Hepatocyte (in vitro differentiated cells): ENCODE measurements around the gene TNS3. TPM values are rescaled to one million over a fixed set of nuclear protein-coding genes. Genes with fewer than 3 reads are reported as not detected.

Experiments
- DNase-seq: peaks from one replicate; pipeline ENCODE4 v3.0.0-alpha.2; 2016; ENCODE audit warnings: low spot score
- H2AFZ ChIP-seq: fragments of 200-600 bp; sonication (generic); 2 replicates; pipeline ENCODE4 v1.6.0; 2016; ENCODE audit warnings: antibody characterized with exemption, mild to moderate bottlenecking
- H3K27ac ChIP-seq: fragments of 200-600 bp; sonication (generic); 2 replicates; pipeline ENCODE4 v1.5.1; 2016; ENCODE audit warnings: mild to moderate bottlenecking
- H3K27me3 ChIP-seq: fragments of 200-600 bp; sonication (generic); 2 replicates; pipeline ENCODE4 v1.6.1; 2016
- H3K36me3 ChIP-seq: fragments of 200-600 bp; sonication (generic); replicated peaks from 2 replicates; pipeline ENCODE4 v1.5.1; 2016; ENCODE audit warnings: low read depth; ENCODE audit not compliant: insufficient read depth
- H3K4me1 ChIP-seq: fragments of 200-600 bp; sonication (generic); 2 replicates; pipeline ENCODE4 v1.5.1; 2016; ENCODE audit warnings: mild to moderate bottlenecking, moderate library complexity; ENCODE audit not compliant: insufficient read depth
- H3K4me2 ChIP-seq: fragments of 200-600 bp; sonication (generic); 2 replicates; pipeline ENCODE4 v1.6.0; 2016
- H3K4me3 ChIP-seq: fragments of 200-600 bp; sonication (generic); 2 replicates; pipeline ENCODE4 v1.5.1; 2016; ENCODE audit warnings: mild to moderate bottlenecking
- H3K79me2 ChIP-seq: fragments of 200-600 bp; sonication (generic); 2 replicates; pipeline ENCODE4 v1.6.0; 2017; ENCODE audit warnings: mild to moderate bottlenecking
- H3K9me2 ChIP-seq: fragments of 200-600 bp; sonication (generic); replicated peaks from 2 replicates; pipeline ENCODE4 v1.6.0; 2017; ENCODE audit warnings: mild to moderate bottlenecking; ENCODE audit not compliant: insufficient read depth
- H3K9me3 ChIP-seq: fragments of 200-600 bp; sonication (generic); 2 replicates; pipeline ENCODE4 v1.5.1; 2016; ENCODE audit warnings: low read depth, mild to moderate bottlenecking
- H4K20me1 ChIP-seq: fragments of 200-600 bp; sonication (generic); 2 replicates; pipeline ENCODE4 v1.6.0; 2016; ENCODE audit warnings: mild to moderate bottlenecking; ENCODE audit not compliant: insufficient read depth, poor library complexity, severe bottlenecking
- CTCF ChIP-seq: fragments of 200-600 bp; sonication (generic); IDR thresholded peaks from 2 replicates; pipeline ENCODE4 v1.5.1; 2016; ENCODE audit warnings: antibody characterized with exemption, mild to moderate bottlenecking; ENCODE audit not compliant: poor library complexity
- EZH2 ChIP-seq: fragments of 200-600 bp; sonication (generic); IDR thresholded peaks from 2 replicates; pipeline ENCODE4 v1.6.1; 2016; ENCODE audit warnings: antibody characterized with exemption, mild to moderate bottlenecking, borderline replicate concordance
- EZH2phosphoT487 ChIP-seq: fragments of 200-600 bp; sonication (generic); IDR thresholded peaks from one replicate; pipeline ENCODE4 v1.6.1; 2018; ENCODE audit warnings: antibody characterized with exemption, mild to moderate bottlenecking, low read depth, moderate library complexity; ENCODE audit not compliant: unreplicated experiment, severe bottlenecking
- WGBS: methylation state at CpG from one replicate; pipeline ENCODE4 v1.1.6; 2016; ENCODE audit warnings: low lambda C conversion rate; ENCODE audit errors: missing lambda C conversion rate; 5-methylcytosine and 5-hydroxymethylcytosine counted together
- polyA plus RNA-seq: library from polyadenylated mRNA; unstranded; fragments of >200 nt; fragmentation: Nextera tagmentation; extraction: Ambion mirVana; gene quantifications from 2 replicates; pipeline ENCODE4 v1.2.1, GENCODE V29; 2016
- total RNA-seq: library from RNA; depleted of rRNA; stranded (reverse); fragments of >200 nt; gene quantifications from 2 replicates; pipeline ENCODE4 v1.2.3, GENCODE V29; 2014

The TNS3 gene
- total and polyA plus RNA-seq, 2 experiments from 2014 or later: 30.0 to 73.3 TPM

DNA sequence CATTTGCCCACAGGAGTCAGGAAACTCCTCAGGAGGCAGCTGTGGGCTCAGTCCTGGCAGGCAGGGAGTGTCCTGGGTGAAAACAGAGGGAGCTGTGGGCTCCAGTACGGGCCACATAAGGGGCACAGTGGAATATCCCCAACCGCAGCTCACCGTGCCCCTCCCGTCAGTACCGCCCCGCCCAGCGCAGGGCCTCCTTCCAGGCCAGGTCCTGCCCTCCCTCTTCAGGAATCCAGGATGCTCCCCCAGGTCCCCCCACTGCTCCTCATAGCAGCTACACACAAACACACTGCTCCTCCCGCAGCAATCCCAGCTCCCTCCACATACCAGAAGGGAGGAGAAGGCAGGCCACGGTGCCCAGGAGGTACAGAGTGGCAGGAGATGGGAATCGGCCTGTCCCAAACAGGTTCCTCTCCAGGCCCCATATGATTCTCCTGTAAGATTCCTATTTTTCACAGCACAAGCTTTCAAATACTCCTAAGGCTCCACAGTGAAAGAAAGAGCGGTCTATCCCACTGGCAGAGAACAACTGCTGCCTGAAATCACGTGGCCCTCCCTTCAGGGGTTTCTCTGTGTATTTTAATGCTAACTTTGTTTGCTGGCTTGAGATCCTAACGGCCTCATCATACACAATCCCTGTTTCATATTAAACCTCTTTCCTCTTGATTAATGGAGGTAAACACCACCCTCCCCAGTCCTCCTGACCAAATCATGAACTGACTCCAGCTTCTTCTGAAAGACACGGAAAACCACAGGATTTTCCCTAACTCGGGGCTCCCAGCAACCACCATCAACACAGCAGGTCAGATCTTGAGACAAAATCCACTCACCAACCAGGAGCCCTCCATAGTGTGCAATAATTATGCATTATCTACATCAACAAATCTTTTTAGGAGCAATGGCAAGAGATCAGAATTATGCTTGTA is 178.7 kb downstream of the TNS3 start:
- Histone ChIP-seq H3K9me2 (no peaks in the 10 kb centered on the region), H2AFZ (no peak overlapping the region), H3K4me3 (no peak overlapping the region), H4K20me1 (no peaks in the 10 kb centered on the region), H3K27ac (peak overlapping the region; percentile 7), H3K9me3 (no peaks in the 10 kb centered on the region), H3K27me3 (no peaks in the 10 kb centered on the region), H3K36me3 (no peaks in the 10 kb centered on the region), H3K4me2 (no peak overlapping the region), H3K79me2 (peaks cover 32% of the 10 kb centered on the region), H3K4me1 (peaks cover 8% of the 10 kb centered on the region)
- WGBS: 89% methylated on average over 15 of the region's 15 CpGs
- DNase-seq: no peak
- no peak for TF ChIP-seq CTCF
- no peak for TF ChIP-seq EZH2
- TF ChIP-seq EZH2phosphoT487: no peak

- no peak for TF ChIP-seq EZH2phosphoT487
- TF ChIP-seq CTCF: no peak
- no peak for TF ChIP-seq EZH2
- Histone ChIP-seq H3K27me3 (no peaks in the 10 kb centered on the region), H3K36me3 (no peaks in the 10 kb centered on the region), H4K20me1 (peaks cover 1% of the 10 kb centered on the region), H3K79me2 (peaks cover 44% of the 10 kb centered on the region), H3K4me3 (no peak overlapping the region), H3K9me3 (no peaks in the 10 kb centered on the region), H3K4me2 (no peak overlapping the region), H3K27ac (no peak overlapping the region), H3K4me1 (peaks cover 8% of the 10 kb centered on the region), H2AFZ (no peak overlapping the region), H3K9me2 (no peaks in the 10 kb centered on the region)
- WGBS: 93% methylated on average over 17 of the region's 17 CpGs
- no peak for DNase-seq
Observed at GRCh38 chr7:47401611-47402570, 180.0 kb downstream of the TNS3 start.

- H3K79me2 ChIP-seq: peaks cover 48% of the 10 kb centered on the region
- 94% methylated on average over 21 of the region's 21 CpGs for WGBS
- no peaks in the 10 kb centered on the region for H3K4me1 ChIP-seq
- H2AFZ ChIP-seq: no peak overlapping the region
- H4K20me1 ChIP-seq: peaks cover 10% of the 10 kb centered on the region
- no peak for DNase-seq
- no peak for TF ChIP-seq CTCF
- TF ChIP-seq EZH2: no peak
- no peak for TF ChIP-seq EZH2phosphoT487
- no peak overlapping the region for H3K27ac ChIP-seq
- H3K27me3 ChIP-seq: no peaks in the 10 kb centered on the region
- H3K4me2 ChIP-seq: no peak overlapping the region
- no peaks in the 10 kb centered on the region for H3K9me3 ChIP-seq
- H3K36me3 ChIP-seq: peaks cover 3% of the 10 kb centered on the region
- H3K9me2 ChIP-seq: no peaks in the 10 kb centered on the region
- no peak overlapping the region for H3K4me3 ChIP-seq
Observed at GRCh38 chr7:47400741-47401206, 181.1 kb downstream of the TNS3 start.
